OCI-LY7 (cell line): ENCODE results near the gene NPR1. TPM values are rescaled to one million over a fixed set of nuclear protein-coding genes. Genes with fewer than 3 reads are reported as not detected.

ENCODE experiments used
- BruUV-seq: library from RNA; stranded (reverse); fragments of 400-500 nt; replicated peaks from 2 replicates; lab custom pipeline; 2021; lab: Mats Ljungman, UMichigan
- CTCF ChIA-PET: fragments of 300-600 bp; sonication (Branson Sonifier 250); formaldehyde crosslinking; loops from one replicate; lab custom pipeline; 2022; ENCODE audit warnings: antibody characterized with exemption; ENCODE audit not compliant: unreplicated experiment; lab: Charles Lee
- POLR2A ChIA-PET: fragments of 300-600 bp; sonication (Branson Sonifier 250); formaldehyde crosslinking; loops from one replicate; lab custom pipeline; 2022; ENCODE audit warnings: antibody characterized with exemption; lab: Charles Lee
- DNase-seq: peaks from one replicate; pipeline ENCODE4 v3.0.0-alpha.2; 2015; ENCODE audit warnings: low spot score
- H2AFZ ChIP-seq: fragments of 200-600 bp; sonication (generic), shearing (Covaris generic); 2 replicates; pipeline ENCODE4 v1.6.1; 2014; ENCODE audit warnings: mild to moderate bottlenecking, antibody characterized with exemption, low read length, moderate library complexity
- H3K27ac ChIP-seq: fragments of 200-600 bp; sonication (generic); 2 replicates; pipeline ENCODE4 v1.5.1; 2014; ENCODE audit warnings: mixed run types, low read depth, mild to moderate bottlenecking, moderate library complexity, low read length, inconsistent platforms; ENCODE audit not compliant: poor library complexity, severe bottlenecking
- H3K36me3 ChIP-seq: fragments of 200-600 bp; sonication (generic); 2 replicates; pipeline ENCODE4 v1.6.1; 2014; ENCODE audit warnings: mild to moderate bottlenecking, antibody characterized with exemption, low read length, moderate library complexity, mixed read lengths; ENCODE audit not compliant: insufficient read depth
- H3K4me1 ChIP-seq: fragments of 200-600 bp; sonication (generic); 2 replicates; pipeline ENCODE4 v1.5.1; 2014; ENCODE audit warnings: mild to moderate bottlenecking, low read length; ENCODE audit not compliant: insufficient read depth, poor library complexity, severe bottlenecking
- H3K4me2 ChIP-seq: fragments of 200-600 bp; sonication (generic); 2 replicates; pipeline ENCODE4 v1.6.1; 2014; ENCODE audit warnings: mild to moderate bottlenecking, low read length
- H3K4me3 ChIP-seq: fragments of 200-600 bp; sonication (generic); 2 replicates; pipeline ENCODE4 v1.5.1; 2014; ENCODE audit warnings: mild to moderate bottlenecking, low read depth, low read length; ENCODE audit not compliant: poor library complexity, severe bottlenecking
- H3K79me2 ChIP-seq: fragments of 200-600 bp; sonication (generic); 2 replicates; pipeline ENCODE4 v1.6.1; 2016; ENCODE audit warnings: low read depth, mild to moderate bottlenecking, low read length, moderate library complexity, mixed read lengths; ENCODE audit not compliant: insufficient read depth
- H3K9me2 ChIP-seq: fragments of 200-600 bp; sonication (generic); 2 replicates; pipeline ENCODE4 v1.6.1; 2016; ENCODE audit warnings: mild to moderate bottlenecking, low read length, mixed read lengths; ENCODE audit not compliant: insufficient read depth
- H3K9me3 ChIP-seq: fragments of 200-600 bp; sonication (generic); 2 replicates; pipeline ENCODE4 v1.6.1; 2014; ENCODE audit warnings: mild to moderate bottlenecking, mixed run types, low read length, mixed read lengths
- H4K20me1 ChIP-seq: fragments of 200-600 bp; sonication (generic); 2 replicates; pipeline ENCODE4 v1.6.1; 2014; ENCODE audit warnings: mild to moderate bottlenecking, antibody characterized with exemption, low read length, moderate library complexity, mixed read lengths; ENCODE audit not compliant: insufficient read depth
- CTCF ChIP-seq: fragments of 200-600 bp; sonication (generic); conservative IDR thresholded peaks from 2 replicates; pipeline ENCODE4 v1.5.1; 2014; ENCODE audit warnings: mild to moderate bottlenecking, antibody characterized with exemption, low read length, moderate library complexity, mixed read lengths
- EZH2phosphoT487 ChIP-seq: fragments of 200-600 bp; sonication (generic); IDR thresholded peaks from 2 replicates; pipeline ENCODE4 v1.6.1; 2018; ENCODE audit warnings: low read depth, borderline replicate concordance, mild to moderate bottlenecking, mixed run types, antibody characterized with exemption, low read length, moderate library complexity, mixed read lengths
- intact Hi-C: fragments of 100-400 bp; cut with micrococcal nuclease; formaldehyde crosslinking; loops from one replicate; pipeline ENCODE4 v1.10.0; 2022; ENCODE audit not compliant: unreplicated experiment
- total RNA-seq, 2 experiments: library from RNA; depleted of rRNA in 1 of 2; stranded (reverse); fragments of >200 nt in 1 of 2; shearing (Covaris generic) in 1 of 2; gene quantifications; 2 replicates each; pipeline ENCODE4 v1.2.3, GENCODE V29; 2014 to 2022

NPR1 gene
- total RNA-seq, 2 experiments from 2014 or later = not detected

GRCh38 chr1:153679337-153680119 is 1.0 kb downstream of the NPR1 start:
- H3K4me2 ChIP-seq = no peak overlapping the region; the same call in 1 of the 2 replicates
- no peaks in the 10 kb centered on the region for H4K20me1 ChIP-seq
- H3K27ac ChIP-seq = no peak overlapping the region
- no peaks in the 10 kb centered on the region for H3K9me2 ChIP-seq
- DNase-seq = no peak
- no peaks in the 10 kb centered on the region for H3K36me3 ChIP-seq
- no peak overlapping the region for H3K4me3 ChIP-seq
- CTCF ChIA-PET = no interaction called here
- H2AFZ ChIP-seq = no peak overlapping the region
- TF ChIP-seq CTCF = no peak
- TF ChIP-seq EZH2phosphoT487 = no peak
- POLR2A ChIA-PET = interaction anchor here (0.6 kb wide), 1 partner anchor 212 kb away, joined by 6 read pairs; no protein-coding TSS in a partner anchor
- H3K79me2 ChIP-seq = no peaks in the 10 kb centered on the region
- intact Hi-C loops = loop anchor here (10.0 kb wide), 1 partner anchor 165 kb away; no protein-coding TSS in a partner anchor
- no TSS peak for BruUV-seq
- H3K9me3 ChIP-seq = no peaks in the 10 kb centered on the region
- no peaks in the 10 kb centered on the region for H3K4me1 ChIP-seq

- ChIA-PET POLR2A (interaction anchor here (0.6 kb wide), 2 partner anchors 212 to 339 kb away, joined by 4 to 6 read pairs; no protein-coding TSS in a partner anchor), CTCF (no interaction called here)
- Histone ChIP-seq H2AFZ (no peak overlapping the region), H3K79me2 (no peaks in the 10 kb centered on the region), H3K9me3 (no peaks in the 10 kb centered on the region), H3K9me2 (no peaks in the 10 kb centered on the region), H3K4me2 (no peak overlapping the region; the same call in 1 of the 2 replicates), H3K36me3 (no peaks in the 10 kb centered on the region), H3K4me3 (no peak overlapping the region), H3K27ac (no peak overlapping the region), H3K4me1 (no peaks in the 10 kb centered on the region), H4K20me1 (no peaks in the 10 kb centered on the region)
- TF ChIP-seq EZH2phosphoT487 = no peak
- TF ChIP-seq CTCF = no peak
- no peak for DNase-seq
- intact Hi-C loops = no loop called here
- BruUV-seq = no TSS peak
These were observed 1.6 kb downstream of the NPR1 start for GRCh38 chr1:153680120-153680403.

- no peak overlapping the region for H2AFZ ChIP-seq
- intact Hi-C loops = no loop called here
- no peak overlapping the region for H3K4me2 ChIP-seq
- no peaks in the 10 kb centered on the region for H3K4me1 ChIP-seq
- H3K9me3 ChIP-seq = no peaks in the 10 kb centered on the region
- H3K4me3 ChIP-seq = no peak overlapping the region
- H4K20me1 ChIP-seq = no peaks in the 10 kb centered on the region
- no peaks in the 10 kb centered on the region for H3K9me2 ChIP-seq
- ChIA-PET POLR2A (interaction anchor here (0.6 kb wide), 1 partner anchor 22 kb away, joined by 4 read pairs; no protein-coding TSS in a partner anchor), CTCF (no interaction called here)
- no peak overlapping the region for H3K27ac ChIP-seq
- no TSS peak for BruUV-seq
- TF ChIP-seq EZH2phosphoT487 (no peak), CTCF (no peak)
- DNase-seq = no peak
- H3K79me2 ChIP-seq = no peaks in the 10 kb centered on the region
- H3K36me3 ChIP-seq = no peaks in the 10 kb centered on the region
These were observed 4.2 kb downstream of the NPR1 start for GRCh38 chr1:153682730-153683129.
